A673 (cell line): ENCODE measurements around the gene NPS. TPM values are rescaled to one million over a fixed set of nuclear protein-coding genes. Genes with fewer than 3 reads are reported as not detected.
A peak's percentile ranks its signal among the peaks of the same experiment; 100 is the strongest.

Source experiments
- Bru-seq: library from RNA; stranded (reverse); fragments of 400-500 nt; gene quantifications from one replicate; lab custom pipeline; 2021; lab: Mats Ljungman, UMichigan
- BruChase-seq, 2 experiments: library from RNA; stranded (reverse); fragments of 400-500 nt; gene quantifications; one replicate each; lab custom pipeline; 2021; lab: Mats Ljungman, UMichigan
- BruUV-seq: library from RNA; stranded (reverse); fragments of 400-500 nt; replicated peaks from 2 replicates; lab custom pipeline; 2021; lab: Mats Ljungman, UMichigan
- CTCF ChIA-PET: fragments of 300-600 bp; sonication (Branson Sonifier 250); formaldehyde crosslinking; loops from one replicate; lab custom pipeline; 2022; ENCODE audit warnings: antibody characterized with exemption; lab: Charles Lee
- POLR2A ChIA-PET: fragments of 300-600 bp; sonication (Branson Sonifier 250); formaldehyde crosslinking; loops from one replicate; lab custom pipeline; 2022; ENCODE audit warnings: antibody characterized with exemption; ENCODE audit not compliant: low non-redundant PET; lab: Charles Lee
- DNase-seq: peaks from one replicate; pipeline ENCODE4 v3.0.0-alpha.2; 2015; ENCODE audit warnings: low spot score
- H3K27ac ChIP-seq: fragments of 200-600 bp; sonication (generic); 2 replicates; pipeline ENCODE4 v1.5.1; 2016; ENCODE audit warnings: mixed run types, low read depth, mild to moderate bottlenecking, mixed read lengths, antibody characterized with exemption, low read length; ENCODE audit not compliant: poor library complexity, severe bottlenecking
- H3K27me3 ChIP-seq: fragments of 200-600 bp; sonication (generic); replicated peaks from 2 replicates; pipeline ENCODE4 v1.6.1; 2017; ENCODE audit warnings: mixed run types, low read depth, mild to moderate bottlenecking, mixed read lengths, antibody characterized with exemption, low read length; ENCODE audit not compliant: insufficient read depth, poor library complexity
- H3K36me3 ChIP-seq: fragments of 200-600 bp; sonication (generic); 2 replicates; pipeline ENCODE4 v1.6.1; 2016; ENCODE audit warnings: mixed run types, mild to moderate bottlenecking, mixed read lengths, antibody characterized with exemption, low read length; ENCODE audit not compliant: insufficient read depth, poor library complexity, severe bottlenecking
- H3K4me1 ChIP-seq: fragments of 200-600 bp; sonication (generic); 2 replicates; pipeline ENCODE4 v1.6.1; 2017; ENCODE audit warnings: mixed run types, mild to moderate bottlenecking, mixed read lengths, antibody characterized with exemption, low read length; ENCODE audit not compliant: insufficient read depth, poor library complexity, severe bottlenecking
- H3K4me3 ChIP-seq: fragments of 200-600 bp; sonication (generic); 2 replicates; pipeline ENCODE4 v1.5.1; 2016; ENCODE audit warnings: low read depth, mixed run types, mild to moderate bottlenecking, mixed read lengths, low read length; ENCODE audit not compliant: poor library complexity, severe bottlenecking
- H3K9me3 ChIP-seq: fragments of 200-600 bp; sonication (generic); 2 replicates; pipeline ENCODE4 v1.6.1; 2016; ENCODE audit warnings: mixed run types, low read depth, mild to moderate bottlenecking, mixed read lengths, antibody characterized with exemption, low read length; ENCODE audit not compliant: poor library complexity, severe bottlenecking
- CTCF ChIP-seq: fragments of 300-800, 200-600 bp; sonication (generic); conservative IDR thresholded peaks from 2 replicates; pipeline ENCODE4 v1.5.1; 2017; ENCODE audit warnings: low read depth, mild to moderate bottlenecking, antibody characterized with exemption, low read length, moderate library complexity, mixed read lengths
- EZH2 ChIP-seq: fragments of 200-600 bp; sonication (generic); IDR thresholded peaks from 2 replicates; pipeline ENCODE4 v1.6.1; 2017; ENCODE audit warnings: borderline replicate concordance, low read depth, mild to moderate bottlenecking, mixed read lengths, antibody characterized with exemption, low read length; ENCODE audit not compliant: poor library complexity, severe bottlenecking
- intact Hi-C: fragments of 100-400 bp; cut with micrococcal nuclease; formaldehyde crosslinking; loops from one replicate; pipeline ENCODE4 v1.10.0; 2022; ENCODE audit not compliant: unreplicated experiment
- long read RNA-seq: library from polyadenylated mRNA; stranded (forward); transcript quantifications from one replicate; pipeline ENCODE4 v2.0.0, GENCODE V29; 2022
- total RNA-seq: library from RNA; stranded (reverse); gene quantifications from 2 replicates; pipeline ENCODE4 v1.2.3, GENCODE V29; 2021

The NPS gene, protein sequence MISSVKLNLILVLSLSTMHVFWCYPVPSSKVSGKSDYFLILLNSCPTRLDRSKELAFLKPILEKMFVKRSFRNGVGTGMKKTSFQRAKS
- total RNA-seq (not detected in 2 replicates), Bru-seq, nascent RNA (percentile 20 among the genes with signal in this experiment), BruChase-seq, experiment 1, labeled RNA remaining after a 2-hour chase (percentile 16 among the genes with signal in this experiment), BruChase-seq, experiment 2, labeled RNA remaining after a 6-hour chase (percentile 16 among the genes with signal in this experiment)
- long read RNA-seq: 0 reads

DNA sequence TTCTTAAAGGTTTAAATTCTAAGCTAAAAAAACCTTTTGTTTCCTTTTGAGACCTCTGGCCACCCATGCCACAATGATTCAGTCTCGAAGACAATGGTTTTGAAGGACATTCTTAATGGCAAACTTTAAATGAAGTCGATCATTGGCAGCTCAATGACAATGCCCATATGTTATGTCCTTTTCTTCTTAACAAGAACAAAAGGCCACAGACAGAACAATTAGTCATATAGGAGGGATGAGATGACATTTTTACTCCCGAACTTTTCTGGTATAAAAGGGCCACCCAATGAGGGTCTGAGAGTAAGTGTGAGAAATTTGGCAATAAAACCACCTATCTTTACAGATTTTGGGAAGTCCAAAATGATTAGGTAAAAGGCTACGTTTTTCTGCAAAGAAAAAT is at the start of gene NPS:
NPS (plus strand) TSS at position 301 of the 400 bp plus-strand sequence; CDS start at position 361, 60 bp downstream.
- H3K27me3 ChIP-seq: no peaks in the 10 kb centered on the region
- BruUV-seq: no TSS peak
- no peak for DNase-seq
- intact Hi-C loops: no loop called here
- ChIA-PET CTCF (no interaction called here), POLR2A (no interaction called here)
- no peak within 1 kb of the TSS for H3K4me3 ChIP-seq
- TF ChIP-seq EZH2: no peak
- TF ChIP-seq CTCF: no peak
- H3K36me3 ChIP-seq: no peaks in the 10 kb centered on the region
- no peak within 1 kb of the TSS for H3K27ac ChIP-seq
- peaks cover 29% of the 10 kb centered on the region for H3K4me1 ChIP-seq
- H3K9me3 ChIP-seq: peaks cover 13% of the 10 kb centered on the region

GRCh38 chr10:127500127-127500526 is 49.0 kb upstream of the NPS start:
- DNase-seq: no peak
- TF ChIP-seq EZH2: no peak
- TF ChIP-seq CTCF: no peak
- Histone ChIP-seq H3K36me3 (no peaks in the 10 kb centered on the region), H3K4me1 (peaks cover 34% of the 10 kb centered on the region), H3K27ac (no peak overlapping the region), H3K27me3 (no peaks in the 10 kb centered on the region), H3K9me3 (no peaks in the 10 kb centered on the region), H3K4me3 (no peak overlapping the region)
- no TSS peak for BruUV-seq
- intact Hi-C loops: no loop called here
- ChIA-PET CTCF (no interaction called here), POLR2A (no interaction called here)

GRCh38 chr10:127506094-127506493 is 43.0 kb upstream of the NPS start:
- no peaks in the 10 kb centered on the region for H3K27me3 ChIP-seq
- peak overlapping the region; percentile 40 for H3K27ac ChIP-seq
- ChIA-PET POLR2A (interaction anchor here (0.8 kb wide), 1 partner anchor 105 kb away, joined by 3 read pairs; no protein-coding TSS in a partner anchor), CTCF (no interaction called here)
- H3K4me1 ChIP-seq: peaks cover 25% of the 10 kb centered on the region
- no peaks in the 10 kb centered on the region for H3K9me3 ChIP-seq
- BruUV-seq: no TSS peak
- DNase-seq: peak; percentile 84
- TF ChIP-seq CTCF: no peak
- TF ChIP-seq EZH2: no peak
- no peak overlapping the region for H3K4me3 ChIP-seq
- intact Hi-C loops: no loop called here
- H3K36me3 ChIP-seq: no peaks in the 10 kb centered on the region
